ENCODE measurements around the gene KDM1B.

GRCh38 chr6:18215436-18215835 is 60.2 kb downstream of the KDM1B start:
- TF ChIP-seq EZH2 (IDR thresholded peaks at IDR 0.05) = no peak
- no peak for TF ChIP-seq CTCF (IDR thresholded peaks at IDR 0.05)
- TF ChIP-seq EZH2phosphoT487 (IDR thresholded peaks at IDR 0.05) = no peak

All from neural progenitor cell (in vitro differentiated cells).